ENCODE measurements around the gene NCR2.

The NCR2 gene

GRCh38 chr6:41399424-41399823, 64.0 kb downstream of the NCR2 start:
- ChIA-PET CTCF (no interaction called here), POLR2A (no interaction called here)
- TF ChIP-seq FOXM1 (IDR thresholded peaks at IDR 0.05; ENCODE audit: borderline replicate concordance), result no peak
- no peak for TF ChIP-seq BHLHE40 (IDR thresholded peaks at IDR 0.05; ENCODE audit: borderline replicate concordance)
- TF ChIP-seq TARDBP (IDR thresholded peaks at IDR 0.05), result no peak
- no peak for TF ChIP-seq LEF1 (IDR thresholded peaks at IDR 0.05; ENCODE audit: borderline replicate concordance)
- no peak for TF ChIP-seq FOXK2 (IDR thresholded peaks at IDR 0.05)
- no peak for TF ChIP-seq HDGF (IDR thresholded peaks at IDR 0.05; ENCODE audit: borderline replicate concordance)
- TF ChIP-seq L3MBTL2 (conservative IDR thresholded peaks at IDR 0.05), result no peak
- no peak for TF ChIP-seq NFRKB (IDR thresholded peaks at IDR 0.05)
- no peak for TF ChIP-seq FOXA1 (IDR thresholded peaks at IDR 0.05)
- TF ChIP-seq ELF4 (IDR thresholded peaks at IDR 0.05), result no peak
- TF ChIP-seq SP1 (IDR thresholded peaks at IDR 0.05), result no peak
- TF ChIP-seq PKNOX1 (IDR thresholded peaks at IDR 0.05), result no peak
- TF ChIP-seq ZNF384 (IDR thresholded peaks at IDR 0.05), result no peak
- no peak for TF ChIP-seq ARNT (IDR thresholded peaks at IDR 0.05)
- no peak for TF ChIP-seq SUZ12 (IDR thresholded peaks at IDR 0.05)
- no peak for TF ChIP-seq CTBP1 (IDR thresholded peaks at IDR 0.05; ENCODE audit: borderline replicate concordance)
- no peak for DNase-seq (ENCODE audit: extremely low spot score)
